D341Med (cell line): ENCODE measurements around the gene PSRC1.

Source experiments
- DNase-seq: peaks from one replicate; pipeline ENCODE4 v3.0.0; 2012; ENCODE audit warnings: low spot score

Gene PSRC1

GRCh38 chr1:109271458-109271857 lies 11.5 kb downstream of the PSRC1 start:
- no peak for DNase-seq

- DNase-seq: no peak
Observed at GRCh38 chr1:109270623-109271317, 12.2 kb downstream of the PSRC1 start.

GRCh38 chr1:109269981-109270622 lies 12.8 kb downstream of the PSRC1 start:
- no peak for DNase-seq

- no peak for DNase-seq
Observed at GRCh38 chr1:109269212-109269980, 13.5 kb downstream of the PSRC1 start.

GRCh38 chr1:109268431-109269211 lies 14.3 kb downstream of the PSRC1 start:
- DNase-seq: no peak

- DNase-seq: no peak
Observed at GRCh38 chr1:109267743-109268300, 15.1 kb downstream of the PSRC1 start.

- DNase-seq: no peak
Observed at GRCh38 chr1:109266965-109267364, 16.0 kb downstream of the PSRC1 start.

GRCh38 chr1:109265741-109266330 lies 17.1 kb downstream of the PSRC1 start:
- no peak for DNase-seq

GRCh38 chr1:109265016-109265415 lies 17.9 kb downstream of the PSRC1 start:
- no peak for DNase-seq

GRCh38 chr1:109264379-109264755 lies 18.6 kb downstream of the PSRC1 start:
- no peak for DNase-seq

GRCh38 chr1:109263597-109264378 lies 19.2 kb downstream of the PSRC1 start:
- DNase-seq: peak; percentile 87

GRCh38 chr1:109263234-109263596 lies 19.7 kb downstream of the PSRC1 start:
- no peak for DNase-seq

- no peak for DNase-seq
Observed at GRCh38 chr1:109262231-109263055, 20.5 kb downstream of the PSRC1 start.

- no peak for DNase-seq
Observed at GRCh38 chr1:109261578-109261977, 21.4 kb downstream of the PSRC1 start.

- DNase-seq: no peak
Observed at GRCh38 chr1:109261006-109261405, 21.9 kb downstream of the PSRC1 start.

GRCh38 chr1:109259674-109260557 lies 23.0 kb downstream of the PSRC1 start:
- DNase-seq: no peak

GRCh38 chr1:109258481-109259466 lies 24.2 kb downstream of the PSRC1 start:
- DNase-seq: no peak
